OCI-LY3 (cell line): ENCODE data around the gene MAP1B.

Source experiments
- EZH2phosphoT487 ChIP-seq: fragments of 200-600 bp; shearing (Covaris generic); IDR thresholded peaks from 2 replicates; pipeline ENCODE4 v1.6.1; 2018; ENCODE audit warnings: antibody characterized with exemption, mixed run types, low read depth
- TF ChIP-seq, protein P1 (sequence below): fragments of 200-600, 300-600 bp; sonication (generic); IDR thresholded peaks from 2 replicates; pipeline ENCODE4 v1.5.1; 2014; ENCODE audit warnings: antibody characterized with exemption, low read length, low read depth

GRCh38 chr5:72057816-72058215, 49.5 kb upstream of the MAP1B start:
- TF ChIP-seq, protein P1, sequence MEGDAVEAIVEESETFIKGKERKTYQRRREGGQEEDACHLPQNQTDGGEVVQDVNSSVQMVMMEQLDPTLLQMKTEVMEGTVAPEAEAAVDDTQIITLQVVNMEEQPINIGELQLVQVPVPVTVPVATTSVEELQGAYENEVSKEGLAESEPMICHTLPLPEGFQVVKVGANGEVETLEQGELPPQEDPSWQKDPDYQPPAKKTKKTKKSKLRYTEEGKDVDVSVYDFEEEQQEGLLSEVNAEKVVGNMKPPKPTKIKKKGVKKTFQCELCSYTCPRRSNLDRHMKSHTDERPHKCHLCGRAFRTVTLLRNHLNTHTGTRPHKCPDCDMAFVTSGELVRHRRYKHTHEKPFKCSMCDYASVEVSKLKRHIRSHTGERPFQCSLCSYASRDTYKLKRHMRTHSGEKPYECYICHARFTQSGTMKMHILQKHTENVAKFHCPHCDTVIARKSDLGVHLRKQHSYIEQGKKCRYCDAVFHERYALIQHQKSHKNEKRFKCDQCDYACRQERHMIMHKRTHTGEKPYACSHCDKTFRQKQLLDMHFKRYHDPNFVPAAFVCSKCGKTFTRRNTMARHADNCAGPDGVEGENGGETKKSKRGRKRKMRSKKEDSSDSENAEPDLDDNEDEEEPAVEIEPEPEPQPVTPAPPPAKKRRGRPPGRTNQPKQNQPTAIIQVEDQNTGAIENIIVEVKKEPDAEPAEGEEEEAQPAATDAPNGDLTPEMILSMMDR = no peak
- TF ChIP-seq EZH2phosphoT487 = no peak
